Activated T-cell treated with anti-CD3 and anti-CD28 coated beads, Interleukin-2, amount 50 U/mL, for 48 hours (primary cell): ENCODE measurements around the gene CARD14.
"Not testable (repeated sequence)": the region's sequence is repeated elsewhere in the genome, so short reads cannot be mapped to it uniquely, and the experiment has no call there.

Source experiments
- DNase-seq, 2 experiments: peaks; one replicate each; pipeline ENCODE4 v3.0.0-alpha.2; 2020

CARD14 gene

DNA sequence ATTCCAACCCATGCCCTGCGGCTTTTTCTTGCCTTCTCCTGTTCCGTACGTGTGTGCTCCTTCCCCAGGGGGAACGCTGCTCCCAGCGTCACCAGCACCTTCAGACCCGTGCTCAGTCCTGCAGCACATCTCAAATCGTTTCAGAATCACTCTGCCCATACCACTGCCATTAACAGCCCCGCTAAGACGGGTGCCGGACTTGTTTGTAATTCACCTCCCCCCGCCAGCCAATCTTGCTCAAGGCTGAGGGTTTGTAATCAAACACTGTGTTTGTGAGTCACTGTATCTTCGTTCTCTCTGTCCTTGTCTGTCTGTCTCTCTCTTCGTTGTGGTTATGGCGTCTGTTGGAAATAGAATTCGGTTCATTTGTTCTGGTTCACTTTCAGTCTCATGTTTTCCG, 17.3 kb downstream of the CARD14 start:
- no peak for DNase-seq

DNA sequence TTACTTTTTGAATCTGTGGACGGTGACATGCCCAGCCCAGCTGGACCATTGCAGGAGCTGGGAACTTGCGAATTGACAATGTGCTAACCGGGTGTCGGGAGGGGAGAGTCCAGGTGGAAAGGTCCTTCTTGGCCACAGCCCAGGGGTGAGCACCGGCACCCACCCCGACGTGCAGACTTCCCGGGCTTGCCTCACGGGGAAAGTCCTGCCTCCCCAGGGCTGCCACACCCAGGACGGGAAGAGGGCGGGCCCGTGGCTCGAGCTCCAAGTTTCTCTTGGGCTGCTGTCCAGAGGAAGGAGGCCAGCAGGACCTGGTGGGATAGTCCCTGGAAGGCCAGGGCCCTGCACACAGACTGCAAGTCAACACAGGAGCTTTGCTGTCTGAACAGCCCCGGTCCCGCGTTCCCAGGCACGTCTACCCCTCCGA, 17.7 kb downstream of the CARD14 start:
- DNase-seq = no peak

DNA sequence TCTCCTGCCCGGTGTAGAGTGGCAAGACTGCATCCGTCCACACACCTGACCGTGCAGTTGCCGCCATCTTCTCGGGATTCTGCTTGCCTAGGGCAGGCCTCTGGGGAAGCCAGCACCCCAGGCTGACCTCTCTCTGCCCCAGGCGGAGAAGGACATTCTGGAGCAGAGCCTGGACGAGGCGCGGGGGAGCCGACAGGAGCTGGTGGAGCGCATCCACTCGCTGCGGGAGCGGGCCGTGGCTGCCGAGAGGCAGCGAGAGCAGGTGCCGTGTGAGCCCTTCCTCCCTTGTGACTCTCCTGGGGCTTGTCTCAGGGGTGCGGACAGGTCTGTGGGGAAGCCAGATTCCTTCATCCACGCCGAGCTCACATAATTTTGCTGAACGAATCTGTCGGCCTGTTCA, 19.8 kb downstream of the CARD14 start:
- no peak for DNase-seq

DNA sequence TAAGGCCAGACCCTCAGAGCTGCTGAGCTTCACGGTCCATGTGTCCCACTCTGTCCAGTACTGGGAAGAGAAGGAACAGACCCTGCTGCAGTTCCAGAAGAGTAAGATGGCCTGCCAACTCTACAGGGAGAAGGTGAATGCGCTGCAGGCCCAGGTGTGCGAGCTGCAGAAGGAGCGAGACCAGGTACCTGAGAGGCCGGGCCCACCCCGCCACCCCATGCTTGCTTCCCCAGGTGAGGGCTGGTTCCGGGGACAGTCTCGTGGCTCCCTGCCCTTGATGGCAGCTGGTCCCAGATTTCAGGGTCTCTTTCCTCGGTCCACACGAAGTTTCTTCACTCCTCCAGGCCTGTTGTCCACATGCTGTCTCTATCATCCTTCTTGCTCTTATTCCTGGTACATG, 20.9 kb downstream of the CARD14 start:
- no peak for DNase-seq

DNA sequence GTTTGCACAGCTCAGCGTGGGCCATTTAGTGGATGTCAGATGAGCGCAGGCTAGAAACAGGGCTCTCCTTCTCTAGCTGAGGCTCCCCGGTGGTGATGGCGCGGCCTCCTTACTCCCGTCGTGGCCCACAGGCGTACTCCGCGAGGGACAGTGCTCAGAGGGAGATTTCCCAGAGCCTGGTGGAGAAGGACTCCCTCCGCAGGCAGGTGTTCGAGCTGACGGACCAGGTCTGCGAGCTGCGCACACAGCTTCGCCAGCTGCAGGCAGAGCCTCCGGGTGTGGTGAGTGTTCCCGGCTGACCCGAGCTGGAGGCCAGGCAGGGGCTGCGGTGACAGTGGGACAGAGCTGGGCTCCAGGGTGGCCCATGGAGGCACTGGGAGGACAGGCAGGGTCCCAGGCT, 21.4 kb downstream of the CARD14 start:
- DNase-seq = no peak

DNA sequence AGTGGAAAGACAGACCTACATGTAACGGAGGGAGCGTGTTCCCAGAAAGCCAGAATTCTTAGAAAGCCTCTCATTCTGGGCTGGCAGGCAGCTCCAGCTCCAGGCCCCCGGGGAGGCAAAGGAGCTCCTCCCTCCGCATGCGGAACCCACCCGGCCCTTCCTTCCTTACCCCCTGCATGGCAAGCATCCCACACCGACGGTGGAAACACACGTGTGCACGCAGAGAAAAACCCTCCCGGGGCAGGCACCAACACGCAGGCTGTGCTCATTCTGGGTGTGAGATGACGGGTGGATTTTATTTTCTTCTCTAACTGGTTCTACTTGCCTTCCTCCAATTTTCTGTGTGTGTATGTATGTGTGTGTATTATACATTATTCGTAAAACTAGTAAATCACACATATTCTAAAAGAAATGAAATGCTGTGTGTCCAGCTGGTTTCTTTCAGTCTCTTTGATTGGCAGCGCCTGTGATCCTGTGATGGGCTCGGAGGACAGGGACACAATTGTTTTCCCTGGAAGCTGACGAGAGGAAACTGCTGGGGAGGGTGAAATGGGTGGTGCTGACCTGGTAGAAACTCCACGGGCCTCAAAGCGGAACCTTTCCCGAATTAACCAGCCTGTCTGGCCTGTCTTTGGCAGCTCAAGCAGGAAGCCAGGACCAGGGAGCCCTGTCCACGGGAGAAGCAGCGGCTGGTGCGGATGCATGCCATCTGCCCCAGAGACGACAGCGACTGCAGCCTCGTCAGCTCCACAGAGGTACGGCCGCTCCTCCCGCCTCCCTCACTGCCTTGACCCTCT, 22.2 kb downstream of the CARD14 start:
- no peak for DNase-seq

DNA sequence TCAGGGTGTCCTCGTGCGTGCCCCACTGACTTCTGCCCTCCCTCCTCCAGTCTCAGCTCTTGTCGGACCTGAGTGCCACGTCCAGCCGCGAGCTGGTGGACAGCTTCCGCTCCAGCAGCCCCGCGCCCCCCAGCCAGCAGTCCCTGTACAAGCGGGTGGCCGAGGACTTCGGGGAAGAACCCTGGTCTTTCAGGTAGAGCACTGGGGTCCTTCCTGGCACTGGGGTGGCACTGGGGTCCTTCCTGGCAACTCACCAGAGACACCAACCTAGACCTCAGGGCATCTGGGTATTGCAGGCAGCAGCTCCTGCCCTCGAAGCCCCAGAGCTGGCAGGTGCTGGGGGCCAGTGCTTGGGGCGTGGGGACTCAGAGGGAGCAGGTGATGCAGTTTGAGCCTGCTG, 25.3 kb downstream of the CARD14 start:
- no peak for DNase-seq

DNA sequence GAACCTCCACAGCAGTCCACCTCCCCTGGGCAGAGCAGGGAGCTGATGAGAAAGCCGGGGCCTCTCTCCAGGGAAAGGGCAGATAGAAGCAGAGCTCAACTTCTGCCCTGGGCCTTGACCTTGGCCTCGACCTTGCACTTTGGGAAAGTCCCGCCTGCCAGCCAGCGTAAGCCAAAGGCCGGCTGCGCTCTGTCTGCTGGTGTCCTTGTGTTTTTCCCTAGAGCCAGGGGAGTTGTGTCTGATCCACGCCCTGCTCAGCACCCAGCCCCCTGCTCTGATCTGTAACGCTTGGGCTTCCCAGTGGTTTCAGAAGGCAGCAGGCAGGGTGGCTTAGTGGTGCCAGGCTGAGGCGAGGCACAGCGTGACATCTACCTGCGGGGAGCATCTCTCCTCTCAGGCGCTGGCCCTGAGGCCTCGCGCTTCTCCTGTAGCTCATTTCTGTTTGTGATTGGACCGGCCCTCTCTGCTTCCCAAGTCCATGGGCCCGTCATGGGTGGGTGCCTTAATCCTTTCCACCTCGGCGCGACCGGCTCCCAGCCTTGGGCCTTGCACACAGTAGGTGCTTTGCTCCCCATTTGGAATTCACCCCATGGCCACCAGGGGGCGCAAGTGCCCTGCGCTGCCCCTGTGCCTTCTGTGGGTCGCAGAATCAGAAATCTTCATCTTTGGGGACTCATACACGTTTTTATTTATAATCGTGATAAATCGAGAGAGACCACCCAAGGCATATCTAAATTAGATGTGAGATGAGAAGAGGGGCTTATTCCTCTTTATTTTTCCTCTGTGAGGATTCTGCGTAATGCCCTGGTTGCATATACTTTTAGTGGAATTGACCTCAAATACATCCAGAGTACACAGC, 26.1 kb downstream of the CARD14 start:
- peak; percentile 70 to 72 for DNase-seq

DNA sequence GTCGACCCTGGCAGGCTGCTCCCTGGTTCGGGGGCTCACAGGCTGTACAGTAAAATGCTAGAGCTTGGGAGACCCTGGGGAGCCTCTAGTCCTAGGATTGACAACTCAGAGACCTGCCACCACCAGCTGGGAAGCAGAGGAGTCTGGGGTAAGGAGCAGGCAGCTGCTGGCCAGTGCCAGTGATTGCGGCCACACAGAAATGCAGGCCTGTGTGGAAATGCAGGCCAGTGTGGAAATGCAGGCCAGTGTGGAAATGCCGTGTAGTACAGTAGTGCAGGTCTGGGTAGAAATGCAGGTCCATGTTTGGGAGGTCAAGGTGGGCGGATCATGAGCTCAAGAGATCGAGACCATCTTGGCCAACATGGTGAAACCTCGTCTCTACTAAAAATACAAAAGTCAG, 26.8 kb downstream of the CARD14 start:
- DNase-seq = no peak

DNA sequence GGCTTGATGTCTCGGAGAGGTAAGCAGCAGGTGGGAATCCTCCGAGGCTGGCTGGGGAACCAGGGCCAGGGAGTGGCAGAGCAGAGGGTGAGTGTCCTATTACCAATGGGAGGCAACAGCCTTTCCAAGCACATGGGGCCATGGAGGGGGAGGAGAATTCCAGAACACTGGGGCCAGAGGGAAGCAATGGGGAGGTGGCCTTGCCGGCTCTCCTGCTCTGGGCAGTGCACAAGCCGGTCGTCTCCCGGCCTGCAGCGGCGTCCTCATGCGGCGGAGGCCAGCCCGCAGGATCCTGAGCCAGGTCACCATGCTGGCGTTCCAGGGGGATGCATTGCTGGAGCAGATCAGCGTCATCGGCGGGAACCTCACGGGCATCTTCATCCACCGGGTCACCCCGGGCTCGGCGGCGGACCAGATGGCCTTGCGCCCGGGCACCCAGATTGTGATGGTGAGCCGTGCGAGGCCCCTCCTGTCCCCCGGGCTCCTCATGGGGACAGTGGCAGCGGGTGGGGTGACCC, 28.4 kb downstream of the CARD14 start:
- no peak for DNase-seq

DNA sequence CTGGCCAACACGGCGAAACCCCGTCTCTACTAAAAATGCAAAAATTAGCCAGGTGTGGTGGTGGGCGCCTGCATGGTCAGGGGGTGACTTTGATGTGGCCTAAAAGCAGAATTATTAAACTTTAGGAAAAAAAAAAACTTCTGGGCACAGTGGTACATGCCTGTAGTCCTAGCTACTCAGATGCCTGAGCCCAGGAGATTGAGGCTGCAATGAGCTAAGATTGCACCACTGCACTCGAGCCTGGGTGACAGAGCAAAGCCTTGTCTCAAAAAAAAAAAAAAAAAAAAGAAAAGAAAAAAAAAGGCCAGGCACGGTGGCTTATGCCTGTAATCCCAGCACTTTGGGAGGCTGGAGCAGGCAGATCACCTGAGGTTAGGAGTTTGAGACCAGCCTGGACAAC, 29.5 kb downstream of the CARD14 start:
- not testable (repeated sequence) for DNase-seq

DNA sequence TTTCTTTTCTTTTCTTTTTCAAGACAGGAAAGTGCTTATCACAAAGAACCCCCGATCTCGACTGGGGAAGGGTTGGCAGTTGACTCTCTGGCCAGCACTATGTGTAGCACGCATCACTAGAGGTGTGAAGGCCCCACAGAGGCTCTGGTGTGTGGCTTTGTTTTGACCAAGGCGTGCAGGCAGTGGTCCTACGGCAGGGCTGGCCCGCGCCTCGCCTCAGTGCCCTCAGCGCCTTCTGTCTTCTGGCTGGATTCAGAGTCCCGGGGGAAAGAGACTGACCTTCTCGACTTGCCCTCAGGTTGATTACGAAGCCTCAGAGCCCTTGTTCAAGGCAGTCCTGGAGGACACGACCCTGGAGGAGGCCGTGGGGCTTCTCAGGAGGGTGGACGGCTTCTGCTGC, 31.6 kb downstream of the CARD14 start:
- no peak for DNase-seq

DNA sequence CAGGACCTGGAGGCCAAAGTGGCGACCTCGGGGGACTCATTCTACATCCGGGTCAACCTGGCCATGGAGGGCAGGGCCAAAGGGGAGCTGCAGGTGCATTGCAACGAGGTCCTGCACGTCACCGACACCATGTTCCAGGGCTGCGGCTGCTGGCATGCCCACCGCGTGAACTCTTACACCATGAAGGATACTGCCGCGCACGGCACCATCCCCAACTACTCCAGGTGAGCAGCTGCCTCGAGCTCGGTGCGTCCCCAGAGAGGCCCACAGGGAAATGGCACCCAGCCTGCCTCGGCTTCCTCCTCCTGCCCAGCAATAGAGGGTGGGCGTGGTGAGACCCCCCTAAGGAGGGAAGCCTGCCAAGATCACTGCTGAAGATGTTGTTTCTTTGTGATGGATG, 32.4 kb downstream of the CARD14 start:
- DNase-seq = no peak

DNA sequence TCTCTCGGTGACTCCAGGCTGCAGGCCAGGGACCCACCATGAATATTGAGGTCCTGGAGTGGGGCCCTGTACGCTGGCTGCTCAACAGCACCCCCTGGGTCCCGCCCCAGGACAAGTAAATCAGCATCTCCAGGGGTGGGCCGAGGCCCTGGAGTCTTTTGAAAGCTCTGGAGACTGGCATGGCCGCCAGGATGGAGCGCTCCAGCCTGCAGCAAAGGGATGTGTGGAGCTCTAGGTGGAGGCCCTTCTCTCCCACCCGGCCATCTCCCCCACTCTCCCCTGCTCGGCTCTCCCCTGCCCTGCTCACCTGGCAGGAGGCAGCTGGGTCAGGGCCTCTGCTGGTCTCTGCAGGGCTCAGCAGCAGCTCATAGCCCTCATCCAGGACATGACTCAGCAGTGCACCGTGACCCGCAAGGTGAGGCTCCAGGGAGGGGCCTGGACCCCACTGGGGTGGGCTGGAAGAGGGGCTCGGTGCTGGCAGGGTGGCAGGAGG, 33.7 kb downstream of the CARD14 start:
- no peak for DNase-seq

DNA sequence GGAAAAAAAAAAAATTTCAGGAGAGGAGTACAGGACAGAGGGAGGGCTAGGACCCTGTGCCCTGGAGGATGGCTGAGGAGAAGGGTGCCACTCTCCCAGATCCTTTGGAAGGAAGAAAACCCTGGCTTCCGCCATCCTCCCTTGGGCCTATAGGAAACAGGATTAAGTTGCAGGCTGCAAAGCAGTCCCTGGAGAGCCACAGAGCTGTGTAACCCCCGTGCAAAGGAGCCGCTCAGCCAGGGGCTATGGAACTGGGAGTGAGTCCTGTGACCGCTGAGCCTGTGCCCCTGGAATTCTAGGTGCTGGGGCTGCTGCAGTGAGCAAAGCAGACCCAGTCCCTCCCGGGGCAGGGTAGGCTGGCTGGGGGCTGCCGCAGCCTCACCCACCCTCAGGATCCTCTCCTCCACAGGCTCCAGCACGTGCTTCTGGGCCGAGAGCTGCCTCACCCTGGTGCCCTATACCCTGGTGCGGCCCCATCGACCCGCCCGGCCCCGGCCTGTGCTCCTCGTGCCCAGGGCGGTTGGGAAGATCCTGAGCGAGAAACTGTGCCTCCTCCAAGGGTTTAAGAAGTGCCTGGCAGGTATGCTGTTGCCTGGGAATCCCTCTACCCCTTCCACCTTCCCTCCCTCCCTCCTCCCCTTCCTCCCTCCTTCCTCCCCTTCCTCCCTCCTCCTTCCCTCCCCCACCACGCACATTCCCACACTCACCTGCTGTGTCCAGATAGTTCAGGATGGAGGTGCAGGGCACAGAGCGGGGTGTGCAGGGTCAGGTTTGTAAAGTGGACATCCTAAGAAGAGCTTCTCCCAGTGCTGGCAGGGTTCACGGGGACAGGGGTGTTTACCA, 35.0 kb downstream of the CARD14 start:
- no peak for DNase-seq

DNA sequence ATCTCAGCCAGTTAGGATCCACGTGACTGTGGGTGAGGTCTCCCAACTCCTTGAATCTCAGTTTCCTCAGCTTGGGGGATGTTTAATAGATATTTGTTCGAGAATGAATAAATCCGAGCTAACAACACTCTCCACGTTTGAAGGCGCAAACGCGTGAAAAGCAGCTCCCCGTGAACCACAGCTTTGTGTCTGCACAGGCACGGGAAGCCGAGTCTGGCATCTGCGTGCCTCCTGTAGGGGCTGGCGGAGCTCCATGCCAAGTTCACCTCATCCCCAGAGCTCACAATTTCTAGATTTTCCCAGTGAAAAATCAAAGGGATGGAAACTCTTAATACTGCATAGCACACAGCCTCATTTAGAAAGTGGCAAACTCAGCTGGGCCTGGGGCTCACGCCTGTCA, 36.0 kb downstream of the CARD14 start:
- no peak for DNase-seq

DNA sequence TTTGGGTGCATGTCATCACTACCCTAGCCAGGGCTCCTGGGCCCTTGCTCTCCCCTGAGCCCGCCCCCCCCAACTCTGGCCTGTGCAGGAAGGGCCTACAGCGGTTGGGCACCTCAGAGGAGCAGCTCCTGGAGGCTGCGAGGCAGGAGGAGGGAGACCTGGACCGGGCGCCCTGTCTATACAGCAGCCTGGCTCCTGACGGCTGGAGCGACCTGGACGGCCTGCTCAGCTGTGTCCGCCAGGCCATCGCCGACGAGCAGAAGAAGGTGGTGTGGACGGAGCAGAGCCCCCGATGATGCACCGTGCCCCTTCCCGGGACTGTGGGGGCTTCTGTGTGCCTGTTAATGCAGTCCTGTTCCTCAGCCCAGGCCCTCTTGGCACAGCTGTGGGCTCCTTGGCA, 38.2 kb downstream of the CARD14 start:
- DNase-seq = no peak

DNA sequence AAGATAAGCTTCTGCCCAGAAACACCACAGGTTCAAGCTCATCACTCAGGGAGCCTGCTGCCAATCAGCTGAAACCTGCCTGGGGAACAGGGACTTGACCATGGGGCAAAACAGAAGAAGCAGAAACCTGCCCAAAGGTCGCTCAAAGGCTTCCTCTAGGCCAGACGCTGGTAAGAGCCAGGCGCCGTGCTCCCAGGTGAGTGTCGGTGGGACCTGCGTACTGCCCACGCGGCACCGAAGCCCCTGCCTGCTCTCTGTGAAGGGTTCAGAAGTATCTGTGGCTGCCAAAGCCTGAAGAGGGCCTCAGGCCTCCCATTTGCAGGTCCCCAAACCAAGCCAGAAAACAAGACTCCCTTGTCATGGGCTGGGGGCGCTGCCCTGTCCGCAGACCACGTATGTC, 39.9 kb downstream of the CARD14 start:
- DNase-seq = no peak

DNA sequence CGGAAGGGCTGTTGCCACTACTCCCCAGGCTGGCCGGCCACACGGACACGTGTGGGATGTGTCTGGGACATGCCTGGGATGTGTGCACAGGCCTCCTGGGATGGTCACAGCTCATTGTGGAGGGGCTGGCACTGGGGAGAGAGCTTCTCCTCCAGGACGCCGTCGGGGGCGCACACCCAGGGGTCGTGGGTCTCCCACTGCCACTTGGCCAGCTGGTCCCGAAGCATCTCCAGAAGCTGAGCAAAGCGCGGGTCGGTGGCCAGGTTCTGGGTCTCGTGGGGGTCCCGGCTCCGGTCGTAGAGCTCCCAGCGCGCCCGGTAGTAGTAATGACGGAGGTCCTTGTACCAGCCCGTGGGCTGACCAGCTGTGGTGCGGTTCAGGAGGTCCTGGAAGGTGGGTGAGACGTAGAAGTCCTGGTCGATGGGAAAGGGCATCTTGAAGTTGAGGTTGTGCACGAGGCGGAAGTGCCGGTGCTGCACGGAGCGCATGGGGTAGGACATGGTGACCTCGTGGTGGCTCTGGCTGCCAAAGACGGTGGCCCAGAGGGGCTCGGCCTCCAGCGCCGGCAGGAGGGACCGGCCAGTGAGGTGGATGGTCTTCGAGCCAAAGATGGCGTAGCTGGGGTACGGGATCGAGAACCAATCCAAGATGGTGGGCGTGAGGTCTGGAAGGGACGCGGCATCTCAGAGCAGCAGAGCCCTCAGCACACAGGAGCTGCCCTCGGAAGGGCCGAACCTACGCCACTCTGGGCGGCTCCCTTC, 40.7 kb downstream of the CARD14 start:
- DNase-seq = no peak

DNA sequence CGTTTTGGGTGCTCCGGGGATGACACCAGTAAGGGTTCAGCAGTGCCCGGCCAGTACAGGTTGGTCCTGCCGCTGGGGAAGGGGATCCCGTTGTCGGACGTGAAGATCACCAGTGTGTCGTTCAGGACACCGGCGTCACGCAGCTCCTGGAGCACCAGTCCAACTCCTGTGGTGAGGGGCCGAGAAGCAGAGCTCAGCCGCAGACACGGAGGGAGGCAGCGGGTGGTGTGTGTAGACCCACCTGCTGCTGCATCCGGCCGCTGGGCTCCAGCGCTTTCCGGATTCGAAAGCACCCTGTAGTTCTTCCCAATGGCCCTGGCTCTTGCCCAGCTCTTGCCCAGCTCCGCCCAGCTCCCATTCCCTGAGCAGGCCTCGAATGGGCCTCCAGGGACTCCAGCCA, 42.3 kb downstream of the CARD14 start:
- no peak for DNase-seq

DNA sequence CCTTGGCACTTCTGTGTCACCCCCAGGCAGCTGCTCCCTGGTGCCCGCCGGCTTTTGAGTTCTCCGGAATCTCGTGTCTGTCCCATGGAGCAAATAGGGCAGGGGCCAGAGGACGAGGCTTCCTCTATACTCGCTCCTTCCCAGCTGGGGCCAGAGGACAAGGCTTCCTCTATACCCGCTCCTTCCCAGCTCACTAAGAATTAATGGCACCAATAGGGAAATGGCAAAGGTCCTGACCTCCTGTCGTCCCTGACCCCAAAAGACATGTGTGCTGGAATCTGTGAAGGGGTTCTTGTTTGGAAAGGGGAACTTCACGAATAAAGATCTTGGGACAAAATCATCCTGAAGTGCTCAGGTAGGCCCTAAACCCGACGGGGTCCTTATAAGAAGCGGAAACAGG, 42.7 kb downstream of the CARD14 start:
- no peak for DNase-seq

DNA sequence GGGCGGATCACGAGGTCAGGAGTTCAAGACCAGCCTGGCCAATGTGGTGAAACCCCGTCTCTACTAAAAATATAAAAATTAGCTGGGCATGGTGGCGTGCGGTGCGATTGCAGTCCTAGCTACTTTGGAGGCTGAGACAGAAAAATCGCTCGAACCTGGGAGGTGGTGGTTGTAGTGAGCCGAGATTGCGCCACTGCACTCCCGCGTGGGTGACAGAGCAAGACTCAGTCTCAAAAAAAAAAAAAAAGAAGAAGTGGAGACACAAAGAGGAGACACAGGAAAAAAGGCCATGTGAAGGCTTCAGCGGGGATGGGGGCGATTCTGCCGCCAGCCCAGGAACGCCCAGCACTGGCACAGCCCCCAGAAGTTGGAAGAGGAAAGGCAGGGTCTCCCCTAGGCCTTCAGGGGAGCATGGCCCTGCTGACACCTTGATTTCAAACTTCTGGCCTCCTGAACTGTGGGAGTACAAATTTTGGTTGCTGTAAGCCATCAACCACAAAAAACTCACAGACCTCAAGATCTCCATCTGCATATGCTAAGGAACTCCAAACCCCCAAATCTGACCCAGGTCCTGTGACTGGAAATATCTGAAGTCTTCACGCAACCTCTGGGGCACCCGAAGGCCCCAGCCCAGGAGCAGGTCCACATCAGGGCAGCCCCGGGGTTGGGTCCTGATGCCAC, 43.3 kb downstream of the CARD14 start:
- no peak for DNase-seq
